Stimulated activated effector memory CD8-positive, alpha-beta T cell treated with anti-CD3 and anti-CD28 coated beads, Interleukin-12 subunit alpha, Interleukin-12 subunit beta, amount 100 ng/mL, for 72 hours (primary cell): ENCODE measurements around the gene EIF3B.

Source experiments
- ATAC-seq: fragments of 150-1000 bp; cut with Tn5 transposase; 2 replicates; pipeline ENCODE4 v1.10.0; 2021
- DNase-seq, 2 donors: peaks; one replicate each; pipeline ENCODE4 v3.0.0; 2021 to 2022; ENCODE audit warnings: low spot score in 2 of 2
- H3K27ac Mint-ChIP-seq: one replicate; pipeline ENCODE4 v1.8.0; 2022; ENCODE audit warnings: mild to moderate bottlenecking, mixed read lengths
- H3K36me3 Mint-ChIP-seq: one replicate; pipeline ENCODE4 v1.8.0; 2022; ENCODE audit warnings: mild to moderate bottlenecking, mixed read lengths
- H3K4me1 Mint-ChIP-seq: one replicate; pipeline ENCODE4 v1.8.0; 2022; ENCODE audit warnings: mixed read lengths
- H3K4me3 Mint-ChIP-seq: one replicate; pipeline ENCODE4 v1.8.0; 2022; ENCODE audit warnings: mild to moderate bottlenecking, mixed read lengths
- H3K9me3 Mint-ChIP-seq: one replicate; pipeline ENCODE4 v1.8.0; 2022; ENCODE audit warnings: mixed read lengths

Gene EIF3B

DNA sequence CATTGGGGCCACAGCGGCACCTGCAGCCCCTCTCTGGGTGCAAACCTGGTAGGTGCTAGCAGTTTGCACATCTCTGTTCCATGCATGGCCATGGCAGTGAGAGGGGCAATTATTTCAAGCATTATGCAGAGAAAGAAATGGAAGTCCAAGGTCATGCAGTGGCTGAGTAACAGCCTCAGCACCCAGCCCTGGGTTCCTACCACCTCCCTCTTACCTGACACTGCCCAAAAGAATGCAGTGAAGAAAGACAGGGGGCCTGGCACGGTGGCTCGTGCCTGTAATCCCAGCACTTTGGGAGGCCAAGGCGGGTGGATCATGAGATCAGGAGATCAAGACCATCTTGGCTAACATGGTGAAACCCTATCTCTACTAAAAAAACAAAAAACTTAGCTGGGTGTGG is 43.9 kb downstream of the EIF3B start:
- peaks cover 22% of the 10 kb centered on the region for H3K4me1 Mint-ChIP-seq
- ATAC-seq = no peak
- no peaks in the 10 kb centered on the region for H3K36me3 Mint-ChIP-seq
- no peak for DNase-seq
- H3K9me3 Mint-ChIP-seq = no peaks in the 10 kb centered on the region
- H3K4me3 Mint-ChIP-seq = no peak overlapping the region
- no peak overlapping the region for H3K27ac Mint-ChIP-seq

DNA sequence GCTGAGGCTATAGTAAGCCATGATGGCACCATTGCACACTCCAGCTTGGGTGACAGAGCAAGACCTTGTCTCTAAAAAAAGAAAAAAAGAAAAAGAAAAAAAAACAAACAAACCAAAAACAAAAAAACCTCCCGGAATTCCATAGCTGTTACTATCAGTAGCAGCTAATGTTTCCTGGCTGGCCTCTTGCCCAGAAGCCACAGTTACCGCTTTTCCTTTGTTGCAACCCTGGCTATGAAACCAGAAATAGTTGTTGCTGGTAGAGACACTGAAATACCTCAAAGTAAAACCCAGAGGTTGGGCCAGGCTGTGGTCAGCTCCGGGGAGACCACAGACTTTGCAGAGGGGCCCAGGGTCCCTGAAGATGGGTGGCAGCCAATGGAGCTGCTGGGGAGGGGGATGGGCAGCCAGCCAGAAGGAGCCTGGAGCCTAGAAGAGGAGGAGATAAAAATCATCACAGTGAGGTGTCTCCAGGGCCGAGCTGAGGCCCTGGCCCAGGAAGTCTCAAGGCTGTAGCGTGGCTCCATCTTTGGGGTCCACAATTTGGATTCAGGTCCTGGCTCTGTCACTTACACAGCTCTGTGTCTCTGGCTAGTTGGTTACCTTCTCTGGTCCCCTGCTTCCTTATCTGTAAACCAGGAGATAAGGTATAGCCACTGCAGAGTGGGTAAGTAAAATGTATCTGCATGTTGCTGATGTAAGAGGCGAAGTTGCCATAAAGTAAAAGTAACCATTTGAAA is 45.4 kb downstream of the EIF3B start:
- Mint-ChIP-seq H3K4me3 (peak overlapping the region; percentile 50), H3K9me3 (no peaks in the 10 kb centered on the region), H3K4me1 (peaks cover 31% of the 10 kb centered on the region), H3K36me3 (peaks cover 6% of the 10 kb centered on the region), H3K27ac (peak overlapping the region; percentile 93)
- DNase-seq = peak in 1 of 2 donors; percentile 64
- no peak for ATAC-seq

DNA sequence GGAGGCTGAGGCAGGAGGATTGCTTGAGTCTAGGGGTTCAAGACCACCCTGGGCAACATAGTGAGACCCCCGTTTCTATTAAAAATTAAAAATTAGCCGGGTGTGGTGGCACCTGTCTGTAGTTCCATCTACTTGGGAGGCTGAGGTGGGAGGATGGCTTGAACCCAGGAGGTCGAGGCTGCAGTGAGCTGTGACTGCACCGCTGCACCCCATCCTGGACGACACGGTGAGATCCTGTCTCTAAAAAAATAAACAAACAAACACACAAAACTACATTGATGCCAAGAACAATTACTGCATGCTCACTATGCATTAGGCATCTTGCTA is 48.0 kb downstream of the EIF3B start:
- H3K4me3 Mint-ChIP-seq = peak overlapping the region; percentile 83
- no peak for ATAC-seq
- no peak overlapping the region for H3K27ac Mint-ChIP-seq
- H3K36me3 Mint-ChIP-seq = peaks cover 16% of the 10 kb centered on the region
- H3K4me1 Mint-ChIP-seq = peaks cover 54% of the 10 kb centered on the region
- H3K9me3 Mint-ChIP-seq = no peaks in the 10 kb centered on the region
- no peak for DNase-seq

DNA sequence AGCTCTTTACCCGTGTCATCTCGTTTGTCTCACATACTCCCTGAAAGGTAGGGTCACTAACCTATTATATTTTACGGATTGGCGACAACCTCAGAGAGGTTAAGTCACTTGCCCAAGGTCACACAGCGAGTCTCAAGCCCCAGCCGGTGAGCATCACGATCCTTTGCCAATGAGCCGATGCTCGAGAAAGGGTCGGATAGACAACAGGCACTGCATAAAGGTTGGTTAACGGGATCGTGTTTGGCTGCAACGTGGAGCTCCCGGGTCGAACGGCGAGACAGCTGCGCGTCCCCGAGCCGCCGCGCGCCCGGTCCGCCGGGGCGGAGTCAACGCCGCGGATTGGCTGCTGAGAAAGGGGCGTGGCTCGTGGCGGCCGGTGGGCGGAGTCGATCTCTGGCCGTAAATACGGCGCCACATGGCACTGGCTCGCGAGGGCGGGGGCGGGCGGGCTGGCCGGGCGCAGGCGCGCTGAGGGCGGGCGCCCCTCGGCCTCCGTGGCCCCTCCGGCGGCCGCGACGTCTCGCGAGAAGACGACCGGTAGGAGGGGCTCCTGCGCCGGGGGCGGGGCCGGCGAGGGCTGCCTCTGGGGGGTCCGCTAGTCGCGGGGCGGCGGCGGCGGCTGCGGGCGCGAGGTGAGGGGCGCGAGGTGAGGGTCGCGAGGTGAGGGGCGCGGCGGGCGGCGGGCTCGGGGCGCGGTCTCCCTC is 48.5 kb downstream of the EIF3B start, which contains the start of gene CHST12:
CHST12 (plus strand) TSS at position 598 of the 704 bp plus-strand sequence. CDS start 29,029 bp downstream, outside the sequence.
- Mint-ChIP-seq H3K4me3 (peak within 1 kb of the TSS; percentile 83), H3K4me1 (peaks cover 55% of the 10 kb centered on the region), H3K9me3 (no peaks in the 10 kb centered on the region)

DNA sequence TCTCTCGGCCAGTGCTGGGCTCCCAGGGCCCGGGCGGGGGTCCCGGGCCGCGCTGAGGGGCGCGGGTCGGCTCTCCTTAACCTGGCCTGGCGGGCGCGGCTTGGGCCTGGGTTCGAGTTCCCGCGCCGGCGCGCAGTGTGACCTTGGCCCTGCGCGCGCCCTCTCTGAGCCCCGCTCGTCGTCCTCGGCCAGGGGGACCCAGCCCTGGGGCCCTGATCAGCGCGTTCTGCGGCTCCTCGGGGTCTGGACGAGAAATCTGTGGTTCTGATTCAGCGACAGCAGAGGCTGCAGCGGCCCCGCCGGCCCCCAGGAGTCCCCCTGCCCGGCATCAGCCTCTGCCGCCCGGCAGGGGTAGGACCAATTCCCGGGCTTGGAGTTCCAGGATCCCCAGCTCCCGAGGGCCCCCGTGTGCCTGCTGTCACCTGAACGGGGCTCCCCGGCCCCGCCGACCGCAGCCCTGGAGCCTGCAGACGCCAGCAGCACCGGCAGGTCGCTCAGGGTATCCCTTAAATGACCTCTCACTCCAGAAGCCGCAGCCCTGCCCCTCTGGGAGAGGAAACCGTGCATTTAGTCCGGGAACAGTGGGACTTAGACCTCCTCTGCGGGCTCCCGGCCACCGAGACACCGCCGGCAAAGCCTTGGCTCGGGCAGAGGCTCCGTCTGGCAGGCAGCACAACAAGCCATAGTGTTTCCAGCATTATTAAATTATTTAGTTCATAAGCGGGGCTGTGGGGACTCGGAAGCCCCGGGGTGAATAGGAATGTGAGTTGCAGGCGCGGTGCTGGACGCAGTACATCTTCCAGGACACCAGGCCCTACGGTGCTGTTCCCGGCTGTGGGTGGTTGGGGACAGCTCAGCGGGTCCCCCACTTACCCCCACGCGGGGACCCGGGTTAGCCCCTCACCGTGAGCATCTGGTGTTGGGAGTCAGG is 49.4 kb downstream of the EIF3B start:
- no peaks in the 10 kb centered on the region for H3K9me3 Mint-ChIP-seq
- ATAC-seq = peak; percentile 47
- peak overlapping the region; percentile 83 for H3K4me3 Mint-ChIP-seq
- H3K4me1 Mint-ChIP-seq = peaks cover 59% of the 10 kb centered on the region
- H3K36me3 Mint-ChIP-seq = peaks cover 22% of the 10 kb centered on the region
- H3K27ac Mint-ChIP-seq = peak overlapping the region; percentile 80
- DNase-seq = peak; percentile 24 to 71

More for the DNA sequence above, 48.5 kb downstream of the EIF3B start, which contains the start of gene CHST12:
- ATAC-seq (peak; percentile 71), DNase-seq (peak; percentile 94 to 97)
- Mint-ChIP-seq H3K36me3 (peaks cover 19% of the 10 kb centered on the region), H3K27ac (peak within 1 kb of the TSS; percentile 80)

DNA sequence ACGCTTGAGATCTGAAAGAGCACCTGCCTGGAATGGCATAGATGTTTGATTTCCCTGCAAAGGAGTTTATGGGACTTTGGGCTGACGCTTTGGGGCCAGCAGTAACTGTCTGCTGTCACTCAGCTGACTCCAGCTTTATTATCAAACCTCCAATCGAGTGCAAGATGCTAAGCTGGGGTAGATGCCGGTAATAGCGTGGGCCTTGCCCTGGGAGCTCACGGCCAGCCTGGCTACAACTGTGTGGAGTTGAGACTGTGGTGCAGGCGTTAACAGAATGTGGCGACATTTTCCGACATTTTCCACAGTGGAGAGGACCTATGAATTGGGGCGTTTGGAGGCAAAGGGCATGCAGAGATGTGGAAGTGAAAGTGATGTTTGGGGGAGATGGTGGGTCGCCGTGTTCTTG is 50.1 kb downstream of the EIF3B start:
- peaks cover 22% of the 10 kb centered on the region for H3K36me3 Mint-ChIP-seq
- H3K4me3 Mint-ChIP-seq = peak overlapping the region; percentile 83
- peak overlapping the region; percentile 80 for H3K27ac Mint-ChIP-seq
- peaks cover 63% of the 10 kb centered on the region for H3K4me1 Mint-ChIP-seq
- no peak for ATAC-seq
- DNase-seq = no peak
- no peaks in the 10 kb centered on the region for H3K9me3 Mint-ChIP-seq

DNA sequence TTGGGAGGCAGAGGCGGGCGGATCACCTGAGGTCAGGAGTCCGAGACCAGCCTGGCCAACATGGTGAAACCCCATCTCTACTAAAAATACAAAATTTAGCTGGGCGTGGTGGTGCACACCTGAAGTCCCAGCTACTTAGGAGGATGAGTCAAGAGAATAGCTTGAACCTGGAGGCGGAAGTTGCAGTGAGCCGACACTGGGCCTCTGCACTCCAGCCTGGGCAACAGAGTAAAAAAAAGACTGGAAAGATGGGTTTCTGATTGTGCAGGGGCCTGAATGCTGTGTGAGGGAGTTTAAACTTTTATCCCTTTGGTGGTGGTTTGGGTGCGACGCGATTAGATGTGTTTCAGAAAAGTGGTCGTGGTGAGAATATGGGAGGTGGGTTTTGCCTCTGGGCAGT is 50.6 kb downstream of the EIF3B start:
- DNase-seq (no peak), ATAC-seq (no peak)
- Mint-ChIP-seq H3K9me3 (no peaks in the 10 kb centered on the region), H3K4me3 (peak overlapping the region; percentile 83), H3K36me3 (peaks cover 22% of the 10 kb centered on the region), H3K27ac (peak overlapping the region; percentile 80), H3K4me1 (peaks cover 63% of the 10 kb centered on the region)

DNA sequence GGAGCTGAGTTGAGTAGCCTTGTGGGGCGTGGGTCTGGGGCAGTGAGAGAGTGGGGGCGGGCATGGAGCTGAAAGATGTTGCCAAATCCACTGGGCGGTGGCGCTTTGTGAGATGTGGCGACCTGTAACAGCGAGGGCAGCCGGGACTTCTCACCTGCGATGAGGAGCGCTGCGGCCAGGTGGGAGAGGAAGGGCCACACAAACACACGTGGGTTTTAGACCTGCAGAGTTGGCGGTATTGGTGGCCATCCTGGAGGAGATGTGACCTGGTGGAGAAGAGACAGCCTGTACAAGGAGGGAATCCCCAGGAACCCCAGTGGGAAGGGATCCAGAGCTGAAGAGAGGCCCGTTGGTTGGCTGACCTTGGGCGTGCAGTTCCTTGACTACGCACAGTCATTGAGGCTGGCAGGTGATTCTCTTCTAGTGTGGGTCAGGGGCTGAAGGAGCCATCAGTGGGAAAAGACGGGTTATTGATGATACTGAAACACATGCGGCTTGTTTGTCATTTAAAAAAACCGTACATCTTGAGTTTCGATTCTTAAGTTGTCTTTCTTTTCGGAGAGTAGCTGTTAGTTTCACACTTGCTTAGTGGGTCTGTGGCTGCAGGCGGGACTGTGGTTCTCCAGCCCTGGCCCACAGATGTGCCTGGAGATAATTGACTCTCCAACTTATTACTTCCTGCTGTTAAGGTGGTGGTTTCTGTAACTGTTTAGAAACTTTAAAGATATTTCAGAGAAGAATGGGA is 51.1 kb downstream of the EIF3B start:
- Mint-ChIP-seq H3K4me3 (peak overlapping the region; percentile 83), H3K4me1 (peaks cover 66% of the 10 kb centered on the region), H3K27ac (peak overlapping the region; percentile 80), H3K36me3 (peaks cover 22% of the 10 kb centered on the region), H3K9me3 (no peaks in the 10 kb centered on the region)
- ATAC-seq = peak; percentile 80
- DNase-seq = peak; percentile 54 to 83

DNA sequence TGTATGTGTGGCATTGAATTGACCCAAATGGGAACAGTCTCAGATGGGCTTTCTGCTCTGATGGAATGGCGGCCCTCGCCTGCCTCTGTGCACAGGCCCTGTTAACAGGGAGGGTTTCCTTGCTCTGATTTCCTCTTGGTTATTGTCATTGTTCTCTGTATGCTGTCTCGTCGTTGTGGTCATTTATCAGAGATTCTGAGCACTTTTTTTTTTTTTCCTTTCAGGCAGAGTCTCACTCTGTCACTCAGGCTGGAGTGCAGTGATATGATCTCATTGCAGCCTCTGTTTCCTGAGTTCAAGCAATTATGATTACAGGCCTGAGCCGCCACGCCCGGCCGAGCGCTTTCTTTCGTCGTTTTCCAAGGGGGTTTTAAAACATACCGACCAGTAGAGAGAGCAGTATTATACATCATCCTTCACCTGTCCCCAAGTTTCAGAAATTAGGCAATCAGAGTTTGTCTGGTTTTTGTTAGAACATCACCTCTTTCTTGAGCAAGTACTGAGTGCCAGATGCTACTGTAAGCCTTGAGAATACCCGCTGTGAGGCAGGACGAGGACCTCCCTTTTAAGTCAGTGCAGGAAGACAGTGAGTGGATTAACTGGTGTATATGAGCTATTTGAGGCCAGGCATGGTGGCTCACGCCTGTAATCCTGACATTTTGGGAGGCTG is 55.3 kb downstream of the EIF3B start:
- ATAC-seq (peak; percentile 36), DNase-seq (no peak)
- H3K9me3 Mint-ChIP-seq = no peaks in the 10 kb centered on the region
- peaks cover 84% of the 10 kb centered on the region for H3K4me1 Mint-ChIP-seq
- H3K36me3 Mint-ChIP-seq = peaks cover 28% of the 10 kb centered on the region
- peak overlapping the region; percentile 84 for H3K27ac Mint-ChIP-seq
- peak overlapping the region; percentile 61 for H3K4me3 Mint-ChIP-seq

DNA sequence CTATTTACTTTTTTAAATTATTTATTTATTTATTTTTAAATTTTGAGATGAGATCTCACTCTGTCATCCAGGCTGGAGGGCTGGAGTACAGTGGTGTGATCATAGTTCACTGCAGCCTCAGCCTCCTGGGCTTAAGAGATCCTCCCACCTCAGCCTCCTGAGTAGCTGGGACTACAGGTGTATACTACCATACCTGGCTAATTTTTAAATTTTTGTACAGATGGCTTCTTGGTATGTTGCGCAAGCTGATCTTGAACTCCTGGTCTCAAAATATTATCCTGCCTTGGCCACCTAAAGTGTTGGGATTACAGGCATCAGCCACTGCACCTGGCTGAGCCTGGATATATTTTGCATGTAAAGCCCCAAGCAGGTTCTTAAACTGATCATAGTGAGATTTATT is 56.4 kb downstream of the EIF3B start:
- no peak for DNase-seq
- Mint-ChIP-seq H3K4me1 (peaks cover 76% of the 10 kb centered on the region), H3K9me3 (no peaks in the 10 kb centered on the region), H3K27ac (peak overlapping the region; percentile 84), H3K4me3 (peak overlapping the region; percentile 61), H3K36me3 (peaks cover 22% of the 10 kb centered on the region)
- ATAC-seq = no peak

DNA sequence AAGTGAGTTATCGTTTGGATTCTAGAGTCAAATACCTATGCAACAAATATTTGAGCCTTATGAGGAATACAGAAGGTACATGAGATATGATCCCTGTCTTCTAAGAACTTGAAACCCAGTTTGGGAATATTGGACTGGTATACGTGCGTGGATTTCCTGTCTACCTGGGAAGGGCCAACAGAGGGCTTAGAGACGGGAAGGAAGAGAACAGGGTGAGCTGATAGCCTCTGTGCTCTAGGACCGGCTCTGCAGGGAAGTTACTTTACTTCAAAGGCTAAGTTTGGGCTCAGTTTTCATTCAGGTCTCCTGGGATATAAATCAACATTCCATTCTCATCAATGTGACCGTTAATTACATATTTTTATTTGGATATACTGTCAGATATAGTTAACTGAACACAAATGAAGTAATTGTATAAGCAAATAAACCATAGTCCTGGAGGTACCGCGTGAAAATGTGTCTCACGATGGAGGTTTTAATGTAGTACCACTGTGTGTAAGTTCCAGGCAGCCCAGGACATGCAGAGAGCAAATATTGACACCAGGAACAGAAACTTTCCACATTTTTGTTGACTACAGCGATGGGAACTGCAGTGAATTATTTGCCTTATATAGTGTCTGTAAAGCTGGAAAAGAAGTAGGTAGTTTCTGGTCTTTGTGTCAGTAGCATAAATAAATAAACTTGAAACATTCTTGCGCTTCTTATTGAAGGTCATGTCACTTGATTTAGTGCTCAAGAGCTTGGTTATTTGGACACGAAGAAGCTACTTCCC is 57.4 kb downstream of the EIF3B start:
- peaks cover 74% of the 10 kb centered on the region for H3K4me1 Mint-ChIP-seq
- no peak overlapping the region for H3K4me3 Mint-ChIP-seq
- ATAC-seq (no peak), DNase-seq (no peak)
- H3K36me3 Mint-ChIP-seq = peaks cover 18% of the 10 kb centered on the region
- H3K9me3 Mint-ChIP-seq = no peaks in the 10 kb centered on the region
- no peak overlapping the region for H3K27ac Mint-ChIP-seq

DNA sequence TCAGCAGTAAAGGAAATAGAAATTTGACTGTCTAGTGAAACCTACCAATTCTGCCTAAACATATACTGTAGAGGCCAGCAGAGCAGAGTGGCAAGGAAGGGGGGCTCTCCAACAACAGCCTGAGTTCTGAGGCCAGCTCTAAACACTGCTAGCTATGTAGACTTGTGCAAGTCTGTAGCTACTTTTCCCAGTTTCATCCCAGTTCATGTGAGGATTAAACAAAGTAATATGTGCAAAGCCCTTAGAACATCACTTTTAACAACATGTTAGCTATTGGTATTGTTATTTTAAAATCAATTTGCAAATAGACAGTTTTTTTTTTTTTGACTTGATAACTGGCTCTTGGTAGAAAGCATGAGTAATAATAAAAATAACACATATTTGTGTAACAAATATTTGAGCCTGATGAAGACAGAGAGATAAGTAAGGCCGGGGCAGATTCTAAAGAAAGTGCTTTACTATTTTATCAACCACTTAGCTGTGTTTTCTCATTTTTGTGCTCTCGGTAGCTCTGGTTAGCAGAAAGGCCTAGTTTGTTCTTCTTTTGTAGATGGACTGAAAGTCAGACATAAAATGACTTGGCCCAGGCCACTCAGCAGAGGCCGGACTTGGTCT is 58.1 kb downstream of the EIF3B start:
- peak overlapping the region; percentile 95 for H3K27ac Mint-ChIP-seq
- no peaks in the 10 kb centered on the region for H3K9me3 Mint-ChIP-seq
- peaks cover 18% of the 10 kb centered on the region for H3K36me3 Mint-ChIP-seq
- DNase-seq (no peak), ATAC-seq (no peak)
- H3K4me3 Mint-ChIP-seq = peak overlapping the region; percentile 51
- H3K4me1 Mint-ChIP-seq = peaks cover 76% of the 10 kb centered on the region

DNA sequence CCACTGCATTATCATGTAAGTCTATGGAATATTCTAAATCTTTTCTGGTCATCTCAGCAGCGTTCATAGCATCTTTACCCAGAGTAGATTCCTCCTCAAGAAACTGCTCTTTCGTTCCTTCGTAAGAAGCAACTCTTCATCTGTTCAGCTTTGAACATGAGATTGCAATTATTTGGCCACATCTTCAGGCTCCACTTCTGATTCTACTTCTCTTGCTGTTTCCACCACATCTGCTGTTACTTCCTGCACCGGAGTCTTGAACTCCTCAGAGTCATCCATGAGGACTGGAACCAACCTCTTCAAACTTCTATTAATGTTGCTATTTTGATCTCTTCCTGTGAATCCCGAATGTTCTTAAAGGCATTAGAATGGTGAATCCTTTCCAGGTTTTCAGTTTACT is 61.4 kb downstream of the EIF3B start:
- H3K27ac Mint-ChIP-seq = no peak overlapping the region
- H3K9me3 Mint-ChIP-seq = no peaks in the 10 kb centered on the region
- H3K36me3 Mint-ChIP-seq = peaks cover 16% of the 10 kb centered on the region
- no peak for DNase-seq
- H3K4me1 Mint-ChIP-seq = peaks cover 73% of the 10 kb centered on the region
- ATAC-seq = no peak
- H3K4me3 Mint-ChIP-seq = no peak overlapping the region
